DOHH2 (cell line): ENCODE measurements around the gene TMED5.

Source experiments
- H3F3A ChIP-seq: fragments of 200-600 bp; sonication (generic), shearing (Covaris generic); 2 replicates; pipeline ENCODE4 v1.6.0; 2016; ENCODE audit warnings: antibody characterized with exemption, mild to moderate bottlenecking; ENCODE audit not compliant: control insufficient read depth, insufficient read depth
- H3K27ac ChIP-seq: fragments of 200-600 bp; sonication (generic); 2 replicates; pipeline ENCODE4 v1.5.1; 2014; ENCODE audit warnings: low read depth, mild to moderate bottlenecking, low read length, moderate library complexity
- H3K27me3 ChIP-seq: fragments of 200-600 bp; sonication (generic); 2 replicates; pipeline ENCODE4 v1.6.1; 2014; ENCODE audit warnings: mild to moderate bottlenecking, low read length, mixed read lengths; ENCODE audit not compliant: control insufficient read depth
- H3K36me3 ChIP-seq: fragments of 200-600 bp; sonication (generic); 2 replicates; pipeline ENCODE4 v1.6.1; 2014; ENCODE audit warnings: mild to moderate bottlenecking, low read length, moderate library complexity, mixed read lengths; ENCODE audit not compliant: control insufficient read depth
- H3K4me1 ChIP-seq: fragments of 200-600 bp; sonication (generic); 2 replicates; pipeline ENCODE4 v1.6.1; 2014; ENCODE audit warnings: mild to moderate bottlenecking, low read length, mixed read lengths; ENCODE audit not compliant: control insufficient read depth
- H3K4me2 ChIP-seq: fragments of 200-600 bp; sonication (generic); 2 replicates; pipeline ENCODE4 v1.6.0; 2014; ENCODE audit warnings: mild to moderate bottlenecking, low read length, moderate library complexity
- H3K4me3 ChIP-seq: fragments of 200-600 bp; sonication (generic); 2 replicates; pipeline ENCODE4 v1.5.1; 2014; ENCODE audit warnings: mild to moderate bottlenecking, low read length, mixed read lengths
- H3K79me2 ChIP-seq: fragments of 200-600 bp; sonication (generic); 2 replicates; pipeline ENCODE4 v1.6.1; 2014; ENCODE audit warnings: mild to moderate bottlenecking, low read length, mixed read lengths; ENCODE audit not compliant: control insufficient read depth
- H3K9me2 ChIP-seq: fragments of 200-600 bp; sonication (generic); replicated peaks from 2 replicates; pipeline ENCODE4 v1.6.1; 2014; ENCODE audit warnings: mild to moderate bottlenecking, low read length, mixed read lengths; ENCODE audit not compliant: control insufficient read depth
- H3K9me3 ChIP-seq: fragments of 200-600 bp; sonication (generic); 2 replicates; pipeline ENCODE4 v1.6.1; 2014; ENCODE audit warnings: antibody characterized with exemption, low read length, mixed read lengths; ENCODE audit not compliant: control insufficient read depth, insufficient read depth
- H4K20me1 ChIP-seq: fragments of 200-600 bp; sonication (generic); 2 replicates; pipeline ENCODE4 v1.6.0; 2014; ENCODE audit warnings: low read depth, mild to moderate bottlenecking, antibody characterized with exemption, low read length, moderate library complexity; ENCODE audit not compliant: control insufficient read depth, insufficient read depth
- EZH2phosphoT487 ChIP-seq: fragments of 200-600 bp; sonication (generic); IDR thresholded peaks from 2 replicates; pipeline ENCODE4 v1.6.1; 2017; ENCODE audit warnings: borderline replicate concordance, mild to moderate bottlenecking, antibody characterized with exemption, low read length, moderate library complexity, mixed read lengths
- TF ChIP-seq, protein P1 (sequence below): fragments of 200-600 bp; sonication (generic); IDR thresholded peaks from one replicate; pipeline ENCODE4 v1.5.1; 2014; ENCODE audit warnings: antibody characterized with exemption, mild to moderate bottlenecking, low read depth, low read length; ENCODE audit not compliant: poor library complexity, severe bottlenecking

Gene TMED5

DNA sequence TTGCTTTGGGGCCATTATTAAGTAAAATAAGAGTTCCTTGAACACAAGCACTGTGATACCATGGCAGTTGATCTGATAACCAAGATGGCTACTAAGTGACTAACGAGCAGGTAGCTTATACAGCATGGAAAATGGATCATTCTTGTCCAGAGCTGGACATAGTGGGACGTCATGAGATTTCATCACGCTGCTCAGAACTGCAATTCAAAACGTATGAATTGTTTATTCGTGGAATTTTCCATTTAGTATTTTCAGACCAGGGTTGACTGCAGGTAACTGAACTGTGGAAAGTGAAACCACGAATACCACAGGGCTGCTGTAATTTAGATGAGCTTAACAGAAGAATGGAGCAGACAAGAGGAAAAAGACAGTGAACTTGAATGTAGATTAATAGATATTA lies 39.2 kb upstream of the TMED5 start:
- H3K27me3 ChIP-seq = no peaks in the 10 kb centered on the region
- peak overlapping the region; percentile 7 for H3K4me2 ChIP-seq
- no peaks in the 10 kb centered on the region; the same call in 1 of the 2 replicates for H3F3A ChIP-seq
- no peaks in the 10 kb centered on the region for H3K9me2 ChIP-seq
- no peaks in the 10 kb centered on the region for H3K79me2 ChIP-seq
- TF ChIP-seq, protein P1, sequence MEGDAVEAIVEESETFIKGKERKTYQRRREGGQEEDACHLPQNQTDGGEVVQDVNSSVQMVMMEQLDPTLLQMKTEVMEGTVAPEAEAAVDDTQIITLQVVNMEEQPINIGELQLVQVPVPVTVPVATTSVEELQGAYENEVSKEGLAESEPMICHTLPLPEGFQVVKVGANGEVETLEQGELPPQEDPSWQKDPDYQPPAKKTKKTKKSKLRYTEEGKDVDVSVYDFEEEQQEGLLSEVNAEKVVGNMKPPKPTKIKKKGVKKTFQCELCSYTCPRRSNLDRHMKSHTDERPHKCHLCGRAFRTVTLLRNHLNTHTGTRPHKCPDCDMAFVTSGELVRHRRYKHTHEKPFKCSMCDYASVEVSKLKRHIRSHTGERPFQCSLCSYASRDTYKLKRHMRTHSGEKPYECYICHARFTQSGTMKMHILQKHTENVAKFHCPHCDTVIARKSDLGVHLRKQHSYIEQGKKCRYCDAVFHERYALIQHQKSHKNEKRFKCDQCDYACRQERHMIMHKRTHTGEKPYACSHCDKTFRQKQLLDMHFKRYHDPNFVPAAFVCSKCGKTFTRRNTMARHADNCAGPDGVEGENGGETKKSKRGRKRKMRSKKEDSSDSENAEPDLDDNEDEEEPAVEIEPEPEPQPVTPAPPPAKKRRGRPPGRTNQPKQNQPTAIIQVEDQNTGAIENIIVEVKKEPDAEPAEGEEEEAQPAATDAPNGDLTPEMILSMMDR = no peak
- no peak for TF ChIP-seq EZH2phosphoT487
- no peaks in the 10 kb centered on the region for H4K20me1 ChIP-seq
- H3K9me3 ChIP-seq = no peaks in the 10 kb centered on the region
- 0 out of 2 replicates have a peak overlapping the region, but pooled peaks have one; percentile 2 for H3K27ac ChIP-seq
- no peak overlapping the region for H3K4me3 ChIP-seq
- peaks cover 25% of the 10 kb centered on the region for H3K4me1 ChIP-seq
- H3K36me3 ChIP-seq = peaks cover 85% of the 10 kb centered on the region

DNA sequence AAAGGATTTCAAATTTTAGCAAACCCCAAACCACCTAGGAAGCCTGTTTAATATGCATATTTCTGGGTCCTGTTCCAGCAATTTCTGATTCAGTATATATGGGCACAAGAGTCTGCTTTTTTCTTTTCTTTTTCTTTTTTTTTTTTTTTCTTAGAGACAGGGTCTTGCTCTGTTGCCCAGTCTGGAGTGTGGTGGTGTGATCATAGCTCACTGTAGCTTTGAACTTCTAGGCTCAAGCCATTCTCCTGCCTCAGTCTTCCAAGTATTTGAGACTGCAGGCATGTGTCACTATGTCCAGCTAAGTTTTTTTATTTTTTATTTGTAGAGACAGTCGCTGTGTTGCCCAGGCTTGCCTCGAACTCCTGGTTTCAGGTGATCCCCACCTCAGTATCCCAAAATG lies 35.1 kb upstream of the TMED5 start:
- Histone ChIP-seq H3K4me2 (no peak overlapping the region), H3K36me3 (peaks cover 76% of the 10 kb centered on the region), H3K79me2 (no peaks in the 10 kb centered on the region), H3K9me2 (no peaks in the 10 kb centered on the region), H3K9me3 (no peaks in the 10 kb centered on the region), H3K27ac (no peak overlapping the region), H3K4me3 (no peak overlapping the region), H3K4me1 (peaks cover 17% of the 10 kb centered on the region), H4K20me1 (no peaks in the 10 kb centered on the region), H3K27me3 (no peaks in the 10 kb centered on the region), H3F3A (no peaks in the 10 kb centered on the region; the same call in 1 of the 2 replicates)
- TF ChIP-seq, protein P1 = no peak
- TF ChIP-seq EZH2phosphoT487 = no peak

DNA sequence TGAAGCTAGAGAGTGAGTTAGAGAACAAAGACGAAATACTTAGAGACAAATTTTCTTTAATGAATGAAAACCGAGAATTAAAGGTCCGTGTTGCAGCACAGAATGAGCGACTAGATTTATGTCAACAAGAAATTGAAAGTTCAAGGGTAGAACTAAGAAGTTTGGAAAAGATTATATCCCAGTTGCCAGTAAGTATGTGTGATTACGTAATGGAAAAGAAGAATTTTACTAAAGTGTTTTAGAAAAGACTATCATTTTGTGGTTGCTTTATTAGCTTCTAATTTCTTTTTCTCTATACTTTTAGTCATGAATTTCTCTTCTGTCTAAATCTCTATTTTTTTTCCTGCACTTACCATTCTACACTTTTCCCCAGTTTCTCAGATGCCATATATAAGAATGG lies 27.0 kb upstream of the TMED5 start:
- no peak overlapping the region for H3K27ac ChIP-seq
- no peaks in the 10 kb centered on the region for H3K27me3 ChIP-seq
- H3K9me3 ChIP-seq = no peaks in the 10 kb centered on the region
- peaks cover 79% of the 10 kb centered on the region for H3K36me3 ChIP-seq
- no peaks in the 10 kb centered on the region for H3K9me2 ChIP-seq
- no peak overlapping the region for H3K4me3 ChIP-seq
- H3K4me2 ChIP-seq = no peak overlapping the region
- H3K79me2 ChIP-seq = no peaks in the 10 kb centered on the region
- no peaks in the 10 kb centered on the region for H3F3A ChIP-seq
- no peaks in the 10 kb centered on the region for H4K20me1 ChIP-seq
- H3K4me1 ChIP-seq = no peaks in the 10 kb centered on the region
- TF ChIP-seq, protein P1 = no peak
- no peak for TF ChIP-seq EZH2phosphoT487
